Measurements from ENCODE around the gene ZFHX3. TPM values are rescaled to one million over a fixed set of nuclear protein-coding genes. Genes with fewer than 3 reads are reported as not detected.

The ZFHX3 gene
- total RNA-seq, 2 experiments from 2014 or later: 0.63 to 0.64 TPM

DNA sequence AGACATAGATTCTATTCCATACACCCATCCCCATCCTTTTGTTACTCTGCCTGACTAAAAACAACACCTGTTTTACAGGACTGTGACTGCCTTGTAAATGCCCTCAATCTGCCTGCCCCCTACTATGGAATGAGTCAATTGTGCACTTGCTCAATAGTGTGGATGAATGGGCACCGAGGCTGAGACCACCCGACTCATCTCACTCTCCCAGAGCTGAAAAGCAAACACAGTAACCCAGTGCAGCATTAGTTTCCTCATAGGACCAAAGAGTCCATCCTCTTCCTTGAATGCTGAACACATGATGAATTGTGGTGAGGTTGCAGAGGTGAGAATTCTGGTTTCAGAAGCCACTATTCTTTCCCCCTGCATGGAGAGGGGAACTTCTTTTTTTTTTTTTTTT, 233.7 kb downstream of the ZFHX3 start:
- Histone ChIP-seq H3K9me3 (ENCODE audit: control insufficient read depth in 1 of 2, insufficient read depth in 1 of 2, low read length in 2 of 2) (no peaks in the 10 kb centered on the region), H3K4me1 (ENCODE audit: insufficient read depth, low read length) (no peaks in the 10 kb centered on the region), H3K4me3 (ENCODE audit: low read length) (no peak overlapping the region), H3K27me3 (ENCODE audit: control insufficient read depth in 1 of 2, insufficient read depth in 2 of 2, low read length in 2 of 2) (no peaks in the 10 kb centered on the region), H3K27ac (ENCODE audit: low read depth in 1 of 2, low read length in 2 of 2) (no peak overlapping the region), H3K36me3 (ENCODE audit: insufficient read depth, low read length) (no peaks in the 10 kb centered on the region)
- no peaks in the 10 kb centered on the region for H3K27me3 Mint-ChIP-seq
- ChIA-PET CTCF (no interaction called here), POLR2A (no interaction called here)
- TF ChIP-seq, protein P1, sequence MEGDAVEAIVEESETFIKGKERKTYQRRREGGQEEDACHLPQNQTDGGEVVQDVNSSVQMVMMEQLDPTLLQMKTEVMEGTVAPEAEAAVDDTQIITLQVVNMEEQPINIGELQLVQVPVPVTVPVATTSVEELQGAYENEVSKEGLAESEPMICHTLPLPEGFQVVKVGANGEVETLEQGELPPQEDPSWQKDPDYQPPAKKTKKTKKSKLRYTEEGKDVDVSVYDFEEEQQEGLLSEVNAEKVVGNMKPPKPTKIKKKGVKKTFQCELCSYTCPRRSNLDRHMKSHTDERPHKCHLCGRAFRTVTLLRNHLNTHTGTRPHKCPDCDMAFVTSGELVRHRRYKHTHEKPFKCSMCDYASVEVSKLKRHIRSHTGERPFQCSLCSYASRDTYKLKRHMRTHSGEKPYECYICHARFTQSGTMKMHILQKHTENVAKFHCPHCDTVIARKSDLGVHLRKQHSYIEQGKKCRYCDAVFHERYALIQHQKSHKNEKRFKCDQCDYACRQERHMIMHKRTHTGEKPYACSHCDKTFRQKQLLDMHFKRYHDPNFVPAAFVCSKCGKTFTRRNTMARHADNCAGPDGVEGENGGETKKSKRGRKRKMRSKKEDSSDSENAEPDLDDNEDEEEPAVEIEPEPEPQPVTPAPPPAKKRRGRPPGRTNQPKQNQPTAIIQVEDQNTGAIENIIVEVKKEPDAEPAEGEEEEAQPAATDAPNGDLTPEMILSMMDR (IDR thresholded peaks at IDR 0.05): no peak
- DNase-seq (no peak), ATAC-seq (ENCODE audit: poor library complexity) (no peak)
- no peaks in the 10 kb centered on the region for H3K4me1 Mint-ChIP-seq (ENCODE audit: low read depth)
- intact Hi-C loops (cut with DNase I, micrococcal nuclease): no loop called here
- no peaks in the 10 kb centered on the region for H3K36me3 Mint-ChIP-seq (ENCODE audit: low read depth)
- no peak overlapping the region for H3K27ac Mint-ChIP-seq
- H3K9me3 Mint-ChIP-seq: no peaks in the 10 kb centered on the region
- no peak overlapping the region for H3K4me3 Mint-ChIP-seq

GRCh38 chr16:72812672-72813071, 235.3 kb downstream of the ZFHX3 start:
- ChIA-PET CTCF (no interaction called here), POLR2A (no interaction called here)
- TF ChIP-seq, protein P1 (IDR thresholded peaks at IDR 0.05): no peak
- Histone ChIP-seq H3K9me3 (ENCODE audit: control insufficient read depth in 1 of 2, insufficient read depth in 1 of 2, low read length in 2 of 2) (no peaks in the 10 kb centered on the region), H3K4me1 (ENCODE audit: insufficient read depth, low read length) (no peaks in the 10 kb centered on the region), H3K36me3 (ENCODE audit: insufficient read depth, low read length) (no peaks in the 10 kb centered on the region), H3K4me3 (ENCODE audit: low read length) (no peak overlapping the region), H3K27me3 (ENCODE audit: control insufficient read depth in 1 of 2, insufficient read depth in 2 of 2, low read length in 2 of 2) (no peaks in the 10 kb centered on the region), H3K27ac (ENCODE audit: low read depth in 1 of 2, low read length in 2 of 2) (no peak overlapping the region)
- no peak for DNase-seq
- Mint-ChIP-seq H3K36me3 (ENCODE audit: low read depth) (no peaks in the 10 kb centered on the region), H3K27ac (no peak overlapping the region), H3K27me3 (no peaks in the 10 kb centered on the region), H3K4me1 (ENCODE audit: low read depth) (no peaks in the 10 kb centered on the region), H3K9me3 (no peaks in the 10 kb centered on the region), H3K4me3 (no peak overlapping the region)
- ATAC-seq (ENCODE audit: poor library complexity): no peak
- intact Hi-C loops (cut with DNase I, micrococcal nuclease): no loop called here

DNA sequence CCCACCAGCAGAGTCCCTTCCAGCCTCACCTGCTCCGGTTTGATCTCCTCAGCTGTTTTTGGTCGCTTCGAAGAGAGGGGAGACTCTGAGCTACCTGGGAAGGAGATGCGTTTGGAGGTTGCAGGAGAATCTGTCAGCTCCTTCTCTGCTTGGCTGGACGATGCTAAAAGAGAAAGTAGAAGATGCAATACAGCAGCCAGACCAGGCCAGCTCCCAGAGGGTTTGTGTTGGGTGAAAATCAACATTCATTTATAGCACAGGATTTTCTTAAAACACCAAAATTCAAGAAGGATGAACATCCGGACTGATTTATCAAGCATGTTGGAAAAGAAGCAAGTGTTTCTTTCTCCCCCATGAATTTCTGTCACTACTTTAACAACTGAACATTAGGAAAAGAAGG, 236.1 kb downstream of the ZFHX3 start:
- no peaks in the 10 kb centered on the region for H3K4me1 ChIP-seq (ENCODE audit: insufficient read depth, low read length)
- no peaks in the 10 kb centered on the region for H3K36me3 ChIP-seq (ENCODE audit: insufficient read depth, low read length)
- H3K36me3 Mint-ChIP-seq (ENCODE audit: low read depth): no peaks in the 10 kb centered on the region
- H3K27ac Mint-ChIP-seq: no peak overlapping the region
- no peak overlapping the region for H3K4me3 ChIP-seq (ENCODE audit: low read length)
- DNase-seq (no peak), ATAC-seq (ENCODE audit: poor library complexity) (no peak)
- H3K27ac ChIP-seq (ENCODE audit: low read depth in 1 of 2, low read length in 2 of 2): no peak overlapping the region
- H3K27me3 ChIP-seq (ENCODE audit: control insufficient read depth in 1 of 2, insufficient read depth in 2 of 2, low read length in 2 of 2): no peaks in the 10 kb centered on the region
- TF ChIP-seq, protein P1 (IDR thresholded peaks at IDR 0.05): no peak
- H3K9me3 Mint-ChIP-seq: no peaks in the 10 kb centered on the region
- CTCF ChIA-PET: no interaction called here
- no peak overlapping the region for H3K4me3 Mint-ChIP-seq
- POLR2A ChIA-PET: no interaction called here
- H3K4me1 Mint-ChIP-seq (ENCODE audit: low read depth): no peaks in the 10 kb centered on the region
- no peaks in the 10 kb centered on the region for H3K9me3 ChIP-seq (ENCODE audit: control insufficient read depth in 1 of 2, insufficient read depth in 1 of 2, low read length in 2 of 2)
- H3K27me3 Mint-ChIP-seq: no peaks in the 10 kb centered on the region
- intact Hi-C loops (cut with DNase I, micrococcal nuclease): no loop called here

Measured in CD4-positive, alpha-beta T cell (primary cell).